ENCODE data around the gene CECR2.

DNA sequence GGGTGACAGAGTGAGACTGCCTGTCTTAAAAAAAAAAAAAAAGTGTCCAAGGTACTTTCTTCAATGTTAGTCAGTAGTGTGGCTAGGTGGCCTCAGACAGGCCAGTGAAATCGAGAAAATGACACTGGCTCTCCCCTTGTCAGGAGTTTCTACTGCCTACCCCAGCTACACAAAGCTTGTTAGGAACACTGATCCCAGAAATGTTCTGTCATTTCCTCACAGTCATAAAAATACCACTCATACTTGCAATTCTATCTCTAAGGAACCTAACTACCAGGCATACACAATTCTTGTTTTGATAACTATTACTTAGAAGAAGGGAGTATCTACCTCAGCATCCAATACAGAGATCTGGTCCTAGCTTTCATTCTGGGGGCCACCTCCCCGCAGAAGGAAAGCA lies 228.0 kb downstream of the CECR2 start:
- TF ChIP-seq, protein P1, sequence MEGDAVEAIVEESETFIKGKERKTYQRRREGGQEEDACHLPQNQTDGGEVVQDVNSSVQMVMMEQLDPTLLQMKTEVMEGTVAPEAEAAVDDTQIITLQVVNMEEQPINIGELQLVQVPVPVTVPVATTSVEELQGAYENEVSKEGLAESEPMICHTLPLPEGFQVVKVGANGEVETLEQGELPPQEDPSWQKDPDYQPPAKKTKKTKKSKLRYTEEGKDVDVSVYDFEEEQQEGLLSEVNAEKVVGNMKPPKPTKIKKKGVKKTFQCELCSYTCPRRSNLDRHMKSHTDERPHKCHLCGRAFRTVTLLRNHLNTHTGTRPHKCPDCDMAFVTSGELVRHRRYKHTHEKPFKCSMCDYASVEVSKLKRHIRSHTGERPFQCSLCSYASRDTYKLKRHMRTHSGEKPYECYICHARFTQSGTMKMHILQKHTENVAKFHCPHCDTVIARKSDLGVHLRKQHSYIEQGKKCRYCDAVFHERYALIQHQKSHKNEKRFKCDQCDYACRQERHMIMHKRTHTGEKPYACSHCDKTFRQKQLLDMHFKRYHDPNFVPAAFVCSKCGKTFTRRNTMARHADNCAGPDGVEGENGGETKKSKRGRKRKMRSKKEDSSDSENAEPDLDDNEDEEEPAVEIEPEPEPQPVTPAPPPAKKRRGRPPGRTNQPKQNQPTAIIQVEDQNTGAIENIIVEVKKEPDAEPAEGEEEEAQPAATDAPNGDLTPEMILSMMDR (IDR thresholded peaks at IDR 0.05), result no peak
- no peak for TF ChIP-seq POLR2A (IDR thresholded peaks at IDR 0.05)
